HepG2 (cell line): ENCODE data around the gene HEXIM1. TPM values are rescaled to one million over a fixed set of nuclear protein-coding genes. Genes with fewer than 3 reads are reported as not detected.
A peak's percentile ranks its signal among the peaks of the same experiment; 100 is the strongest.

ENCODE experiments used
- CBX5 ChIP-seq: sonication (generic); formaldehyde crosslinking; IDR thresholded peaks from 2 replicates; pipeline ENCODE4 v1.4.0; 2020; ENCODE audit warnings: missing genetic modification reagents, borderline replicate concordance
- HMG20B ChIP-seq: conservative IDR thresholded peaks from 2 replicates; pipeline ENCODE4 v1.6.1; 2016; ENCODE audit warnings: missing genetic modification reagents, missing compliant biosample characterization
- HNRNPL ChIP-seq: fragments of 200-400 bp; formaldehyde crosslinking; IDR thresholded peaks from 2 replicates; pipeline ENCODE4 v1.6.1; 2017; ENCODE audit warnings: mild to moderate bottlenecking, low read depth, low read length
- IKZF5 ChIP-seq: IDR thresholded peaks from 2 replicates; pipeline ENCODE4 v1.6.1; 2018; ENCODE audit warnings: missing genetic modification reagents, mild to moderate bottlenecking, missing compliant biosample characterization
- KAT7 ChIP-seq: IDR thresholded peaks from 2 replicates; pipeline ENCODE4 v1.6.1; 2018; ENCODE audit warnings: borderline replicate concordance, missing compliant biosample characterization
- KDM5A ChIP-seq: fragments of 200-600 bp; sonication (generic); IDR thresholded peaks from 2 replicates; pipeline ENCODE4 v1.7.0; 2018; ENCODE audit warnings: antibody characterized with exemption, mild to moderate bottlenecking, low read length, borderline replicate concordance
- PAX8 ChIP-seq: sonication (generic); formaldehyde crosslinking; IDR thresholded peaks from 2 replicates; pipeline ENCODE4 v1.8.0; 2022; ENCODE audit warnings: mild to moderate bottlenecking, missing genetic modification reagents, borderline replicate concordance
- REL ChIP-seq: sonication (generic); formaldehyde crosslinking; conservative IDR thresholded peaks from 2 replicates; pipeline ENCODE4 v1.8.0; 2022; ENCODE audit warnings: mild to moderate bottlenecking, missing genetic modification reagents, moderate library complexity
- RELA ChIP-seq: sonication (generic); formaldehyde crosslinking; IDR thresholded peaks from 2 replicates; pipeline ENCODE4 v1.4.0; 2020; ENCODE audit warnings: missing genetic modification reagents
- TFDP1 ChIP-seq: IDR thresholded peaks from 2 replicates; pipeline ENCODE4 v1.6.1; 2016; ENCODE audit warnings: missing compliant biosample characterization, missing genetic modification reagents, borderline replicate concordance
- ZBTB8A ChIP-seq: sonication (generic); formaldehyde crosslinking; IDR thresholded peaks from 2 replicates; pipeline ENCODE4 v1.4.0; 2020; ENCODE audit warnings: mild to moderate bottlenecking, low read depth, missing genetic modification reagents, borderline replicate concordance
- ZFP36L1 ChIP-seq: sonication (generic); formaldehyde crosslinking; IDR thresholded peaks from 2 replicates; pipeline ENCODE4 v1.8.0; 2022; ENCODE audit warnings: mild to moderate bottlenecking, missing genetic modification reagents, moderate library complexity
- ZNF235 ChIP-seq: sonication (generic); formaldehyde crosslinking; IDR thresholded peaks from 2 replicates; pipeline ENCODE4 v1.8.1; 2023; ENCODE audit warnings: mild to moderate bottlenecking, missing genetic modification reagents, borderline replicate concordance
- ZNF407 ChIP-seq: sonication (generic); formaldehyde crosslinking; IDR thresholded peaks from one replicate; pipeline ENCODE4 v1.5.1; 2020; ENCODE audit warnings: mild to moderate bottlenecking, missing genetic modification reagents; ENCODE audit errors: not compliant biosample characterization
- ZNF550 ChIP-seq: sonication (generic); formaldehyde crosslinking; IDR thresholded peaks from 2 replicates; pipeline ENCODE4 v1.4.0; 2020; ENCODE audit warnings: mild to moderate bottlenecking, missing genetic modification reagents, borderline replicate concordance
- ZNF562 ChIP-seq: sonication (generic); formaldehyde crosslinking; IDR thresholded peaks from 2 replicates; pipeline ENCODE4 v1.8.0; 2022; ENCODE audit warnings: missing genetic modification reagents, borderline replicate concordance
- ZNF761 ChIP-seq: sonication (generic); formaldehyde crosslinking; conservative IDR thresholded peaks from 2 replicates; pipeline ENCODE4 v1.4.0; 2020; ENCODE audit warnings: mild to moderate bottlenecking, missing genetic modification reagents
- ZNF788 ChIP-seq: sonication (generic); formaldehyde crosslinking; IDR thresholded peaks from 2 replicates; pipeline ENCODE4 v1.5.0; 2020; ENCODE audit warnings: mild to moderate bottlenecking, missing genetic modification reagents, borderline replicate concordance
- ZNF792 ChIP-seq: IDR thresholded peaks from 2 replicates; pipeline ENCODE4 v1.6.1; 2016
- polyA plus RNA-seq, 8 experiments: library from polyadenylated mRNA; depleted of rRNA in 3 of 8; stranded (reverse) in 7 of 8; unstranded in 1 of 8; fragments of >200 nt; fragmentation: Illumina TruSeq in 4 of 8; extraction: Trizol in 4 of 8; gene quantifications; 2 replicates each; pipeline versions ENCODE4 v1.2.1 to v1.2.3, GENCODE V29; 2011 to 2016; ENCODE audit warnings: low read depth in 4 of 8, missing spikeins in 1 of 8, mixed read lengths in 1 of 8; ENCODE audit not compliant: insufficient read depth in 1 of 8
- total RNA-seq, 5 experiments: library from RNA; depleted of rRNA; stranded (reverse); fragments of >200 nt; fragmentation: Illumina TruSeq; extraction: Trizol; gene quantifications; 2 replicates each; pipeline ENCODE4 v1.2.3, GENCODE V29; 2016; ENCODE audit warnings: low read depth in 1 of 5

The HEXIM1 gene
- total and polyA plus RNA-seq, 2 of the 13 experiments (the other 11 are each of a cell fraction or from before 2014, with no cell fraction given), result 10.5 to 16.6 TPM

- peak; percentile 84 for TF ChIP-seq IKZF5 (CRISPR knock-in tag)
- peak; percentile 97 for TF ChIP-seq ZNF761 (CRISPR knock-in tag)
- TF ChIP-seq CBX5, result peak; percentile 71; the same call in 1 of the 2 replicates
- 0 out of 2 replicates have a peak, but pooled peaks have one; percentile 46 for TF ChIP-seq PAX8 (CRISPR knock-in tag)
- TF ChIP-seq TFDP1 (CRISPR knock-in tag), result peak; percentile 29; the same call in 1 of the 2 replicates
- TF ChIP-seq ZNF550 (CRISPR knock-in tag), result no peak
- 0 out of 2 replicates have a peak, but pooled peaks have one; percentile 20 for TF ChIP-seq ZBTB8A (CRISPR knock-in tag)
- TF ChIP-seq ZNF788 (CRISPR knock-in tag), result peak; percentile 71; the same call in 1 of the 2 replicates
- peak; percentile 46; the same call in 1 of the 2 replicates for TF ChIP-seq HMG20B (CRISPR knock-in tag)
- peak; percentile 100 for TF ChIP-seq HNRNPL
- no peak for TF ChIP-seq ZNF235
- no peak for TF ChIP-seq REL
- peak; percentile 36; the same call in 1 of the 2 replicates for TF ChIP-seq KAT7
- TF ChIP-seq KDM5A, result no peak
- TF ChIP-seq RELA (CRISPR knock-in tag), result peak; percentile 63; the same call in 1 of the 2 replicates
- TF ChIP-seq ZNF407 (CRISPR knock-in tag), result no peak
- TF ChIP-seq ZNF792 (CRISPR knock-in tag), result peak; percentile 82
- TF ChIP-seq ZFP36L1, result no peak
- no peak for TF ChIP-seq ZNF562 (CRISPR knock-in tag)
Measured at GRCh38 chr17:45172541-45173286, 24.4 kb downstream of the HEXIM1 start (continued).
